Measurements from ENCODE around the gene ARHGEF28. TPM values are rescaled to one million over a fixed set of nuclear protein-coding genes. Genes with fewer than 3 reads are reported as not detected.
A peak's percentile ranks its signal among the peaks of the same experiment; 100 is the strongest.

The ARHGEF28 gene
- total and polyA plus RNA-seq, 2 of the 4 experiments (the other 2 are of a cell fraction) = 3.6 to 16.0 TPM

GRCh38 chr5:73858054-73858453, 232.1 kb downstream of the ARHGEF28 start:
- Histone ChIP-seq H3K56ac (ENCODE audit: extremely low read depth, insufficient read depth, low read length) (no peak overlapping the region), H3K9me1 (ENCODE audit: insufficient read depth, low read length) (no peaks in the 10 kb centered on the region; the same call in none of the 2 replicates), H2BK5ac (ENCODE audit: low read depth, low read length, poor library complexity, severe bottlenecking) (no peak overlapping the region), H3K27ac (ENCODE audit: insufficient read depth, low read length) (no peak overlapping the region), H3K23ac (ENCODE audit: low read depth, low read length) (no peak overlapping the region), H2BK15ac (ENCODE audit: low read depth, low read length) (no peak overlapping the region), H4K5ac (ENCODE audit: low read depth, low read length) (no peak overlapping the region), H3K36me3 (ENCODE audit: control insufficient read depth, insufficient read depth, low read length) (peaks cover 3% of the 10 kb centered on the region), H2AFZ (replicated peaks; ENCODE audit: low read length, poor library complexity) (no peak overlapping the region), H3K18ac (ENCODE audit: low read depth, low read length) (no peak overlapping the region), H3K14ac (replicated peaks; ENCODE audit: low read depth, low read length) (0 out of 2 replicates have a peak overlapping the region, but pooled peaks have one; percentile 15), H3K4me2 (ENCODE audit: low read depth, low read length) (no peak overlapping the region), H2BK120ac (ENCODE audit: low read depth, low read length) (no peak overlapping the region), H3K4me3 (ENCODE audit: insufficient read depth, low read depth, low read length) (no peak overlapping the region), H4K20me1 (ENCODE audit: insufficient read depth, low read length) (no peaks in the 10 kb centered on the region), H3K9me3 (ENCODE audit: control insufficient read depth, insufficient read depth, low read length) (no peaks in the 10 kb centered on the region), H3K4ac (ENCODE audit: low read depth, low read length) (no peak overlapping the region), H2AK5ac (ENCODE audit: low read depth, low read length) (no peak overlapping the region; the same call in 1 of the 2 replicates), H4K91ac (ENCODE audit: insufficient read depth, low read depth, low read length) (no peak overlapping the region), H3K27me3 (ENCODE audit: control insufficient read depth, insufficient read depth, low read length) (no peaks in the 10 kb centered on the region), H3K9ac (ENCODE audit: low read depth, low read length) (no peak overlapping the region), H3K79me1 (ENCODE audit: low read depth in 1 of 2, low read length in 2 of 2) (no peaks in the 10 kb centered on the region; a peak in 1 of 4 replicates), H2BK20ac (ENCODE audit: low read depth, low read length) (no peak overlapping the region), H2AK9ac (replicated peaks; ENCODE audit: low read depth, low read length, poor library complexity) (no peak overlapping the region), H3K4me1 (ENCODE audit: control insufficient read depth, insufficient read depth, low read length) (peaks cover 2% of the 10 kb centered on the region), H4K8ac (ENCODE audit: low read depth in 2 of 2, low read length in 2 of 2) (no peak overlapping the region)
- TF ChIP-seq FOS (IDR thresholded peaks at IDR 0.05; ENCODE audit: low read depth, low read length) = no peak
- no peak for TF ChIP-seq CEBPB (IDR thresholded peaks at IDR 0.05; ENCODE audit: low read depth, low read length)
- no peak for TF ChIP-seq MAZ (IDR thresholded peaks at IDR 0.05; ENCODE audit: borderline replicate concordance, low read depth, low read length)
- no peak for TF ChIP-seq CHD1 (IDR thresholded peaks at IDR 0.05; ENCODE audit: low read depth, low read length)
- TF ChIP-seq BHLHE40 (IDR thresholded peaks at IDR 0.05; ENCODE audit: low read depth, low read length) = no peak
- TF ChIP-seq CTCF (conservative IDR thresholded peaks at IDR 0.05; ENCODE audit: low read depth, low read length) = no peak
- no peak for TF ChIP-seq RFX5 (IDR thresholded peaks at IDR 0.05; ENCODE audit: low read depth, low read length)
- BruUV-seq (replicated peaks) = no TSS peak
- 80% methylated on average over 1 of the region's 4 CpGs; no CpG with 5 or more reads in 1 of the 2 experiments for WGBS, 2 experiments (ENCODE audit: extremely low coverage in 2 of 2, insufficient read length in 1 of 2)
- ATAC-seq (ENCODE audit: low read depth) (no peak), DNase-seq (no peak)
- CTCF ChIA-PET = no interaction called here
- dilution Hi-C loops (cut with HindIII; ENCODE audit: low sequenced_read_pairs, unreplicated experiment) = no loop called here
- in situ Hi-C loops (cut with MboI; ENCODE audit: low sequenced_read_pairs) = no loop called here
- intact Hi-C loops (cut with micrococcal nuclease) = no loop called here
- POLR2A ChIA-PET (ENCODE audit: unreplicated experiment) = no interaction called here
